GM19240 (cell line): ENCODE measurements around the gene NME9.

Source experiments
- DNase-seq: peaks from one replicate; pipeline ENCODE4 v3.0.0; 2011; ENCODE audit warnings: low spot score; ENCODE audit not compliant: insufficient read length

The NME9 gene

DNA sequence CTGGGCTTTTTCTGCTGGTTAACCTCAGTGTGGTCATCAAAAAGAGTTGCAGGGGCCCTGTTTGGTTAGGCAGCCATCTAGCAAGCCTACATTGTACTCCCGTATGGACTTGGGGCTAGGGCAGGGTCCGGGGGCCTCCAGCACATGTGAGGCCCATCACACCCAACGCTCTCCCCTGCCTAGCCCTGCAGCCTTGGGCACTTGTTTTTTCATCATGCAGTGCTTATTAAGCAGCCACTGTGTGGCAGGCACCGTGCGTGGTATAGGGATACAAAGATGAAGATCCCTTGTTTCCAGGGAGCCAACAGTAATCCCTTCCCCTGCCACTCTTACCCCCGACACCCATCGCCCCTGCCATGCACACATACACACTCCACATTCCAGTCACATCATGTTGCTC, 32.9 kb upstream of the NME9 start:
- DNase-seq = no peak

DNA sequence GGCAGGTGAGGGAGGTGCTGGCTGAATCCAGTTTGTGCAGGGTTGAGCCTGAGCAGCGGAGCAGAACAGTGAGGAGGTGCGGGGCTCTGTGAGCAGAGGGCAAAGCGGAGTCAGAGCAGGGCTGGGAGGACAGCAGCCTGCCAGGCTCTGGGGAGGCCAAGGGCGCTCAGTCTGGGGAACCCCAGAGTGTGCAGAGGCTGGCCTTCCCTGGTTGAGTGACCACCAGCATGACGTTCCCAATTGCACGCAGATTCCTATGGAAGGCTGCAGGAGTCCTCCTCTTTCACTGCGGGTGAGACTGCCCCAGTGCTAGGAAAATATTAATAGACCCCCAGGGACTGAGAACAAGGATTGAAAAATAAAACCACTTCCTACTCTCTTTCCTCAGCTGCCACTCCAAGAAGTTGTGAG, 31.9 kb upstream of the NME9 start:
- no peak for DNase-seq

DNA sequence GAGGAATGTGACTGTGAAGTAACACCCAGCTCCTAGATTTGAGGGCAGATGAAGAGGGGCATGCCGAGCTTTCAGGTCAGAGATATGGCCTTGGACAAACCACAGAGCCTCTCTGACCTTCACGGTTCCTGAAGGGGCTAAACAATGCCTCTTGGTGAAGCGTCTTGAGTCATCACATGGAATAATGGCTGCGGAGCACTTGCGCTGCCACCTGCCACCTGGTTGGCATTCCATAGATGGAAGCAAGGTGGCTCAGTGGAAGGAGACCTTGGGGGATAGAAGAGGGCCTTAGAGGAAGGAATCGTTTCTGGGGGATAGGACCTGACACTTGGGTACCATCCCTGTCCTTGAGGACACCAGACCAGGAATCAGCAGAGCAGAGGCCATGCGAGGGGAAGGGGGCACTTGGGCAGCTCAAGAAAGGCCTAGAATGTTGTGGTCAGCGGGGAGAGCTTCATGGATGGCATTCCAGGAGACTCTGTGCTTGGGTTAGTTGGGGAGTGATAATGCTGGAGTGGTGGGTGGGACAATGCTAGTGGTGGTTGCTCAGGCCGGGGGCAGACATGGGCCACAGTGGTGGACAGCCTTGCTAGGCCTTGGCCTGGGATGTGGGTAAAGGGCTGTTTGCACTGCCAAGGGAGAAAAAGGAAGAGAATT, 31.3 kb upstream of the NME9 start:
- no peak for DNase-seq

DNA sequence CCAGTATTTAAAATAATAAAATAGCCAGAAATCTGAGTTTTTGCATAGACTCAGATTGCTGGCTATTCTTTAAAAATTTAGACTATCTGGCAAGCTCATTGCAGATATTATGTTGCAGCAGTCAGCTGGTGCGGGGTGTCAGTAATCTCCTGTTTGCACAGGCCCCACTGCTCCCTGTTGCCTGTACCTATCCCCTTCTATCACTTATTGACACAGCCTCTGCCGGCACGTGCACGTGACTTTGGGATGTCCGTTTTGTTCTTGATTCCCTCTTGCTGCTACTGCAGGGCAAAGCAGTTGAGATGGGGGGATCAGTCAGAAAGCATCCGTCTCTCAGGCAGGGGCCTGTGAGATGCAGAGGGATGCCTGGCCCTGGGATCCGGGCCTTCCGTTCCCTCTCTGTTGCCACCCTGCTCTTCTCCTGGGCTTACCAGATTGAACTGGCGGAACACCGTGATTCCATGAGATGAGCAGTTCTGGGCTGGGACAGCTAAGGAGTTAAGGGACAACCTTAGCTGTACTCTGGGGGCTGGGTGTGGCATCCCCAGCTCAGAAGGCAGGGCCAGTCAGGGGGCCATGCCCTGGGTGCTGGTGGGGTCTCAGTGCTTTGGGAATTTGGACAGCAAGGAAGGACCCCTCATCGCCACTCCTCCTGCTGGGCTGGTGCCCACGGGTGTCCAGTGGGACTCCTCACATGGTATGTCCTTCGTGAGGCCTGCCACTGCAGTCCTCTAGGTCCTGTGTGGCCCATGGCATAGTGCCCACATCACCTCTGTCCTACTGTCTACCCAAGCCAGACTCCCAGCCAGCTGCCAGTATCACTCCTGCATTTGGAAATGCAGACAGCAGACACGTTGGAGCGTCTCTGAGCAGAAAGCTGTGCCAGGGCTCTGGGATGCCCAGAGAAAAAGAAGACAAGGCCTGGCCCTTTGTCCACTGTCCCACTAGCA, 30.5 kb upstream of the NME9 start:
- DNase-seq = no peak

DNA sequence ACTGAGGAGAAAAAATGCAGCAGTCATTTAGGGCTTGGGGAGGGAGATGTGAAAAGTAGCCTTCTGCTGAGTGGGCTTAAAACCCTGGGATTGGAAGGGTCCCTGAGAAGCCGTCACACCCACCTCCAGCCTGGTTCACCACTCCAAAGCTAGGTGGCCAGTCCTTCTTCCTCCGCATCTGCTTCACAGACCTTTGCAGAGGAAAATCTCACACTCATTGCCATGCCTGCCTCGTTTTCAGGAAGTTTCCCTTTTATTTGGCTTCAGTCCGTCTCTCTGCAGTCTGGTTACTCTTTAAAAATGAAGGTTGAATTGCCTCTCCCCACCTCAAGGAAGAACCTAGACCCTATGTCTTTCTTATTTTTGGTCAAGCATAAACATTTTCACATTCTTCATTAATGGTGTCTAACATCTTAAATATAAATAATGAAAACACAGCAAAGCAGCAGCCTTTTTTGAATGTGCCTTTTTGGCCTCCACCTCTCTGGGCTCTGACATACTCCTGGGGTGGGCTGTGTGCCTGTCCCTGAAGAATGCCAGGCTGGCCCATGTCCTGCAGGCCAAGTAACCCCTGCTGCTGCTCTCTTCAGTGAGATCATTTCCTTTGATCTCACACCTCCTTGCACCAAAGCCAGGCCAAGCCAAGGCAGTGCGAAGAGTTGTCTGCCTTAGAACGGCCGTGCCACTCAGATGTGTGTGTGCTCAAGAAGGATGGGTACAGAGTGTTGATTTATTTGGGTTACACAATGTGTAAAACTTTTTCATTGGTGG, 29.7 kb upstream of the NME9 start:
- no peak for DNase-seq

DNA sequence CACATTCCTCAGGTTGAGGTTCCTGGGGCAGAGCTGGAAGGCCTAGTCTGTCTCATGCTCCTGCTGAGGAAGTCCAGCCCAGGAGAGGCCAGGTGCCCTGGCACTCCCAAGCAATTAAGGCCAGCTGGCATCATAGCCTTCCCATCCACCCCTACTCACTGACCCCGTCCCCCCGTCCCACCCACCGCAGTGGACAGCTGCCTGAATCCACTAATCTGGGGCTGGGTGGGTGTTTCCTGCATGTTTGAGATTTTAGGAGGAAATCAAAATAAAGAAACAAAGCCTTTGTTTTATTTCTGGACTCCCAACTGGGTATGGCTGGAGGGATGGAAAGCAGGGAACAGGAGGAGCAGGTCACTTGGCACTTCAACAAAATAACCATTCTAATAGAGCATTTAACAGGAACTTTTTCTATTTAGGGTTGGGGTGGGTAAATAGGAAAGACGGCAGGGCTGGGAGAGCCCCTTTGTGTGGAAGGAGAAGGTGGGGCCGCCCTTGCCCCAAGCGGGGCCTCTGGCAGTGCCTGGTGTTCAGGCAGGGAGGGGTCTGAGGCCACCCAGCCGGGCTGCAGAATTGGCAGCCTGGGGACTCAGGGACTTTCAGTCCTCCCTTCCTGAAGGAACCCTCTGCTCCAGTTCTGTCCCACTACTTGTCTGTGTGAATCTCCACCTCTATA, 27.2 kb upstream of the NME9 start:
- no peak for DNase-seq

DNA sequence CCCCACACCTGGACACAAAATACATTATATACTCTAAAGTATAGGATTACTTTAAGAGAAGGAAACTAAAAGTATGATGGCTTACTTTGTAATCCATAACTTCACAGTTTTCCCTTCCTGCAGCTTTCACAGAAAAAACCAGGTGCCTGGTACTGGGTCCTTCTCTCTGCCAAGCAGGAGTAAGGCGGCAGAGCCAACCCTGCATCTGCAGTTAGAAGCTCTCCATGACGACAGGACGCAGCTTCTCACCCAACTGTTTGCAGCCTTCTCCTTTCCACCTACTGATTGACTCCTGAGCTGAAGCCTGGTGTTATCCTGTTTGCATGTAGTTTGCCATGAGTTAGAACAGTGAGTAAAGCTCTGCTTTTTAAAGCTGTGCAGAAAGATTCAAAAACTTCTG, 25.4 kb upstream of the NME9 start:
- no peak for DNase-seq

DNA sequence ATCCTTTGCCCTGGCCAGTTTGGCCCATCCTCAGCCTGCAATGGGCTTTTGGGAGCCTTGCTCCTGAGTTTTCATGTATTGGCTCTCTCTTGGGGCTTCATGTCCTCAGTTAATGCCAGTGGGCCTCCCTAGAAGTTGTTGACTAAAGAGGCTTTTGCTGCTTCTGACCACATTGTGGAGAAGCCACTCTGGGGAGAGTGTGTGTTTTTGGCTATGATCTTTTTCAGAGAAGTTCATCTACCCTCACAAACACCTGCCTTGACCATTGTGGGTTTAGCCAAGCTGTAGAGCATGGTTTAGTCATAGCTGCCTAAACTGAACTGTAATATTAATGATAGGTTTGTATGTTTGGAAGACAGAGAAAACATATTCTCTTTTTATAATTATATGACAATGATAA, 24.7 kb upstream of the NME9 start:
- DNase-seq = no peak

DNA sequence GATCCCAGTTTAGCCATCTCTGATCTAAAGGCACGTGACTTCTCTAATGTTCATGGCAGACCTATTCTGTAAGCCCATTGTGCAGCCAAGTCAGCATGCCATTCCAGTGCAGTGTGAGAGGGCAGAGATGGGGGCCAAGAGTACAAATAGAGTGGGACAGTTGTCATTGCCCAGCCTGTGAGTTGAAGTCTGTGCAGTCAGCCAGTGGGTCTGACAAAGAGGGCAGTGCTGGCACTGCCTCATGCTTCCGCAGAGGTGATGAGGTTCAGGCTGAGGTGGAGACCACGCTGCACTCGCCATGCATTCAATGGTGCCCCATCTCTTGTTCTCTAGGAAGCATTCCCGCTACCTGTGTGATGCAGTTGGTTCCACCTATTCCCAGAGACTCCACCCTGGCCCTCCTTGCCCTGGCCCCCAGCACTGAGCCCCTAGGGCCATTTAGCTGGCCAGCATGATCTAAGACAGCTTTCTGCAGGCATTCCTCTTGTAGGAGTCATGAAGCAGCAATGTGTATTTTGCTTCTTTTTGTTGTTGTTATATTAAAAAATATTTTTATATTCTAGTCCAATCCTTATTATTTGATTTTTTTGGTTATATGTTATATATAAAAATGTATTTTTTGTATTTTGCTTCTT, 22.4 kb upstream of the NME9 start:
- no peak for DNase-seq

DNA sequence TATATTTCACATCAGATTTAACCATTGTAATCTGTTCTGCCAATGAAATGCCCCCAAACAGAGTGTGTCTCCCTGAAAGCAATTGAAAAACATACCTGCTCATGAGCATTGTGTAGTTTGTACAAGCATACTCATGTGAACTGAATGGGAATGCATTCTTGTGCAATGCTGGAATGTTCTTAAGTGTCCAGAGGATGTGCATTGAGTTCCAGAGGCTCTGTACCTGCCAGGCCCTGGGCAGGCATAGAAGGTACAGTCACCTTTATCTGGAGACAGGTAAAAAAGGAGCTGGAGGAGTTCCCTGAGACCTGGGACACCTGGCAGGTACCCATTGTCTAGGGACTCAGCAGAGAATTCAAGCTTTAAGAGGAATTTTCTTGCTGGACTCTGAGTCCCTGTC, 21.5 kb upstream of the NME9 start:
- DNase-seq = no peak

DNA sequence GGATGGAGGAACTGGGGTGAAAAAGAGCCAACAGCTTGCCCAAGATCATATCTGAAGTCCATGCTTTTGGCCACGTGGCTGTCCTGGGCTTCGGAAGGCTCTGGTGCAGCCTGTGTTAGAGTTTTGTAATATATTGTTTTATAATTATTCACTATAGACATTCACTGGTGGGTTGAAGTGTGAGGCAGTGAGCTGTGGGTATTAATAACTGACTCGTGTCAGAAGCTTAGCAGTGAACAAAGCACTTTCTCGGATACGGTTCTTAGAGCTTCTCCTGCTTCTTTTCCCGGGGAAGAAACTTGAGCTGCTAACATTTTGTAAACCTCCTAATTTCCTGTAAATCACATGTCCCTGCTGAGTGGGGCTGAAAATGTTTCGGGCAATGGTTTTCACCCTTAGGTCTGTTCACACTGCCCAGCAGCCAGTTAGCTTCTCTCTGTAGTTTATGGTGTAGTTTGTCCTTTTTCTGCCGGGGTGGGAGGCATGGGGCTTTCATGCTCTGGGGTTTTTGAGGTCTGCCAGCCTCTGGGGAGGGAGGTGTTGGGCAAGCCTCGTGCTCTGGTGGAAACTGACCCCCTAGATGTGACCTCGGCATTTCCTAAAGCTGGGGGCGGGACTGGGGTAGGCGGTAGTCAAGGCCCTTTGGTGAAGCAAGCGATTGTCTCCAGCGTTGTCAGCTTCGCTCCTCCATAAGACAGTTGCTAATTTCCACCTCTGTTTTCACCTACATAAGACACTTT, 20.4 kb upstream of the NME9 start:
- DNase-seq = no peak

DNA sequence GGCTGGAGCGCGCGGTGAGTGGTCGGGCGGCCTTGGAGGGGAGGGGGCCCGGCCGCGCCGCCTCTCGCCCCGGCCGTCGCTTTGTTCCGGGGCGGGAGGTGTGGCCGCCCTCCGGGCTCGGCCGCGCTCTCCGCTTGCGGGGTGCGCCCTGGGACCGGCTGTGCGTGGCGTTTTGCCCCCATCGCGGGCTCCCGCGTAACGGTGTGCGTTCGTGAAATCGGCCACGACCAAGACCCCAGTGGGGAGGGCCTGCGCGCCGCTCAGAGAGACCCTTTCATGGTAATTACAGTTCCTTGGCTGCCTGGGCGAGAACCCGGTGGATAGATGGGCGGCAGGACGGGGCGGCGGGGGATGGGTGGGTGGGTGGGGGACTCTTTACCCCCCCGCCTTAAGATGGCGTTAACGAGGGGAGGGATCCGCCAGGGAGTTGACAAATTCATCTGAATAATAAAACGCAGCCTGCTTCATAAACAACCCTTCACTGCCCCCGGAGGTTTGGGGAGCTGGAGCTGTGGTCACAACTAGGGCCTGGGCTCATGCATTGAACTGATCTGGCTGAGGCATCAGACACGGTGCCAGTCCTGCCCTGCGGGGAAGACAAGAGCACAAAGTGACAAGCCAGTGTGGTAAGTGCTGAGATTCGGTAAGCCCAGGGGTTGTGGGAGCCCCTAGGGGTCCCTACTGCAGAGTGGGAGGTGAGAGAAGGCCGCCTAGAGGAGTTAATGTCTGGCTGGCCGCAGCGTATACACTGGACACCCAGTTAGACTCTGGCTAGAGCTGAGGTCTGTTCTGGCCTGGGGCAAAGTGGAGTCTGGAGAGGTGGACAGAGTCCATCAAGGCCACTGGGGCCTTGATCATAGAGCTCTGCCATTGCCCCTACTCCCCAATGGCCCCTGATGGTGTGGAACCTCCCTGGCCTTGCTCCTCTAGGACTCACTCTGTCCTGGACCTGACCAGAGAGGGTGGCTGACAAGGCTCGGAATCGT, 19.4 kb upstream of the NME9 start:
- DNase-seq = no peak

DNA sequence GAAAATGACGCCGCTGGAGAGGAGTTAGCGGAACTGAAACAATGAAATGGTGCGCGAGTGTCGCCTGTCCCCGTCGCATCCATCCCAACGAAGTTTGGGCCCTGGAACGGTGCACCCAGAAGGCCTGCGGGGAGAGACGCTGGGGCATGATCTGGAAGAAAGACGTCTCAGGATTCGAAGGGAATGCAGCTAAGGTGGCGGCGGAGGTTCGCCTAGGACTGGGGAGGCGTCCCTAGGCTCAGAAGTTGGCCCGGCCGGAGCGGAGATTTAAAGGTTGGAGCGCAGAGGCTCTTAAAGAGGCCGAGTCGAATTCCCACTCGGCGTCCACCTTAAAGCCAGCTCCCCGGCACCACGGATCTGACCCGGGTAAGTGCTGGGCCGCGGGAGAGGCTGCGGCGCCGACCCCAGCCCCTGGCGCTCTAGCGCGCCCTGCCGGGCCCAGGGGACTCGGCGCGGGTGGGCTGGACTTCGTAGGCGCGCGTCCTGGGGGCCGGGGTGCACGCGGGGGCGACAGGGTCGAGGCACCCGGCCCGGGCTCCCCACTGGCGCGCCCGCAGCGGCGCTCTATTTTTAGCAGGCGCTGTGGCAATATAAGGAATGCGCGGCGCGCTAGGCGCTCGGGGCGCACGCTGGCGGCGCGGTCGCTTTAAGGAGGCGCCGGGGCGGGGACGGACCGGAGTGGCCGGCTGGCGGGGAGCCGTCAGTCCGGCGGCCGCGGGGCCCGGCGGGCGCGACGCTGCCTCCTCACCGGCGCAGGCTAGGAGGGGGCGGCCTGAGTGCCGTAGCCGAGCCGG, 18.5 kb upstream of the NME9 start, which contains the start of gene MRAS:
Gene MRAS, plus strand, starts transcription at position 620 of the 794 bp plus-strand sequence. CDS start 24,305 bp downstream, outside the sequence.
- DNase-seq = no peak

DNA sequence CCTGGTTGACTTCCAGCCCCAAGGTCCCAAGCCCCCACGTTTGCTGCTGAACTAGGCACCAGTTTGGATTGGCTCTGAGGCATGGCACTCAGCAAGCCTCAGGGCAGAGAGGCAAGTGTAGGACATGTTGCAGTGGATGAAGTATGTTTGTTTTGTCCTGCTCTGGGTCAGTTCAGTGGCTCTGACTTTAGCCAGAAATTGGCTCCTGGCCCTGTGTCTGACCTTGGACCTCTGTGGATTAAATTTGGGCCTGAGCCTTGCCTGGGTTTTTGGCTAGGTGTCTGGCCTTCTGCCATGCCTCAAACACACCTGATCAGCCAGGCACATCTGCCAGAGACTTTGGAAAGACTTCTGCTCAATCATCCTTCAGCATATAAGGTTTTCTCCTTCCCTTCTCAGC, 15.1 kb upstream of the NME9 start:
- no peak for DNase-seq

DNA sequence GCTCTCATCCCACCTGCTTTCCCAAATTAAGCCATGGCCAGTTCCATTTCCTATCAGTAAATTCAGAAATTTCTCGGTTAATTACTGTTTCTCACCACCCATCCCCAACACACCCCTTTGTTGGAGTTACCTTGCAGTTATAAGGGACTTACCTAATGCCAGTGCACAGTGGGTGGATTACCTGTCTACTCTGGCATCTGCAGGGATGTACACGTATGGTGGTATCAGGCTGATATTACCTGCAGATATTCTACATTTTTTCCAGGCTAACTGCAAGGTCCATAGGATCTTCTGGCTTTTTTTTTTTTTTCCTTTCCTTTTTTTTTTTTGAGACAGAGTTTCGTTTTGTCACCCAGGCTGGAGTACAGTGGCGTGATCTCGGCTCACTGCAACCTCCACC, 10.9 kb upstream of the NME9 start:
- no peak for DNase-seq

DNA sequence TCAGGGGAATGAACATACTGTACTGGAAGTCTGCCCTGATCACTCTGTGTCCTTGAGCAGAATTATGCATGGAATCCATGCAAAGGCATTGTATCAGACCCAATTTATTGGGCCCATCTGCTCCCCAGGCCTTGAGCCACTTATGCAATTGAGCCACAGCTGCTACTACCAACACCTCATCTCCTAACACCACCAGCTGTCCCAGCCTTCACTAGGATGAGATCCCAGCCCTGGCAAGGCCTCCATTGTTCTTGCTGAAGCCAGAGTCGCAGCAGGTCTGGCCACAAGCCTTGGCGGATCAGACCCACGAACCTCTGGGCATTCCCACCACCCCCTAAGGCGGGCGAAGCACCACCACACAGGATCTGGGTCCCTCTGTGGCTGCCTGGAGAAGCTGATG, 9.2 kb upstream of the NME9 start:
- no peak for DNase-seq

DNA sequence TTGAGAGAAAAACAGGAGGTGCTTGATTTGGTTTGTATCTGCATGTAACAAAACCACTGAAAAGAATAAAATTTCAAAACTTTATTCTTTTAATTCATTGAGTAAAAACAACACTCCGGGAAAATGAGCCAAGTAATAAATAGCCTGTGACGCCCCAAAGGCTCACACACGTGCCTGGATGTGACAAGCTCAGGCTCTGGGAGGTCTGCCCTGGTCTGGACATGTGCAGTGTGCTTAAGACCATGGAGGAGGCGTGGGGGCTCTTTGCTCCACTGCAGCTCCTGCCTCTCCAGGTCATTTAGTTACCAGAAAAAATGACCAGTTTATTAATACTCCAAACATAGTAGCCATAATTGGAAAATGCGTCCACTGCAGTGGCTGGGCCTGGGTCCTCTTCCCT, 8.6 kb upstream of the NME9 start:
- DNase-seq = no peak

DNA sequence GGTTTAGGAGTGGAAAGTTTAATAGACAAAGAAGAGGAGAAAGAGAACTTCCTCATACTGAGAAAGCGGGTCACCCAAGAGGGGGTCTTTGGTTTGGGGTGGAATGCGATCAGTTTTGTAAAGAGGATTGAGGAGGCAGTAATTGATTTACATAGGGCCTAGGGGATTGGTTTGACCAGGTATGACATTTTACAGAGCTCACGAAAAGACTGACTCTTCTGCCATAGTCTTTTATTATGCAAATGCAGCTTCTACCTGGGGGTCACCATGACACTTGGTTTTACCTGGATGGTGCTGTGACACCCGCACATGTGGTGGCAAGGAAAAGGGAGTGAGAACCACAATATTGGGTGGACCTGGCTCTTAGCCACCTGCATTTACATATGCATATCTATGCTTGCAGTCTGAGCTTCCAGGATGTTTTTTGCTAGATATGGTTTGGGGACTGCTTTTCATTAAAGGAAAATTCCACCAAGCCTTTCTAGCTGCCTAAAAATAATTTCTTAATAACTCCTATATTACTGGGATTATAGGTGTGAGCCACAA, 6.9 kb upstream of the NME9 start:
- no peak for DNase-seq
